Activated naive CD8-positive, alpha-beta T cell treated with anti-CD3 and anti-CD28 coated beads for 36 hours (primary cell): ENCODE results near the gene KLF3. TPM values are rescaled to one million over a fixed set of nuclear protein-coding genes. Genes with fewer than 3 reads are reported as not detected.
A peak's percentile ranks its signal among the peaks of the same experiment; 100 is the strongest.

Experiments used
- DNase-seq: peaks from one replicate; pipeline ENCODE4 v3.0.0; 2021
- H3K27ac Mint-ChIP-seq: one replicate; pipeline ENCODE4 v1.8.0; 2022; ENCODE audit warnings: mild to moderate bottlenecking, moderate library complexity, mixed read lengths
- H3K27me3 Mint-ChIP-seq: one replicate; pipeline ENCODE4 v1.8.0; 2022; ENCODE audit warnings: mild to moderate bottlenecking, mixed read lengths
- H3K36me3 Mint-ChIP-seq: one replicate; pipeline ENCODE4 v1.8.0; 2021; ENCODE audit warnings: mild to moderate bottlenecking, mixed read lengths
- H3K4me1 Mint-ChIP-seq: one replicate; pipeline ENCODE4 v1.8.0; 2021; ENCODE audit warnings: mixed read lengths
- H3K4me3 Mint-ChIP-seq: one replicate; pipeline ENCODE4 v1.8.0; 2022; ENCODE audit warnings: mild to moderate bottlenecking, moderate library complexity, mixed read lengths
- H3K9me3 Mint-ChIP-seq: one replicate; pipeline ENCODE4 v1.8.0; 2022; ENCODE audit warnings: mixed read lengths
- total RNA-seq, 2 experiments: library from RNA; stranded (reverse); gene quantifications; one replicate each; pipeline ENCODE4 v1.2.3, GENCODE V29; 2021

KLF3 gene
- total RNA-seq, 2 experiments from 2014 or later, result 10.0 to 10.4 TPM

DNA sequence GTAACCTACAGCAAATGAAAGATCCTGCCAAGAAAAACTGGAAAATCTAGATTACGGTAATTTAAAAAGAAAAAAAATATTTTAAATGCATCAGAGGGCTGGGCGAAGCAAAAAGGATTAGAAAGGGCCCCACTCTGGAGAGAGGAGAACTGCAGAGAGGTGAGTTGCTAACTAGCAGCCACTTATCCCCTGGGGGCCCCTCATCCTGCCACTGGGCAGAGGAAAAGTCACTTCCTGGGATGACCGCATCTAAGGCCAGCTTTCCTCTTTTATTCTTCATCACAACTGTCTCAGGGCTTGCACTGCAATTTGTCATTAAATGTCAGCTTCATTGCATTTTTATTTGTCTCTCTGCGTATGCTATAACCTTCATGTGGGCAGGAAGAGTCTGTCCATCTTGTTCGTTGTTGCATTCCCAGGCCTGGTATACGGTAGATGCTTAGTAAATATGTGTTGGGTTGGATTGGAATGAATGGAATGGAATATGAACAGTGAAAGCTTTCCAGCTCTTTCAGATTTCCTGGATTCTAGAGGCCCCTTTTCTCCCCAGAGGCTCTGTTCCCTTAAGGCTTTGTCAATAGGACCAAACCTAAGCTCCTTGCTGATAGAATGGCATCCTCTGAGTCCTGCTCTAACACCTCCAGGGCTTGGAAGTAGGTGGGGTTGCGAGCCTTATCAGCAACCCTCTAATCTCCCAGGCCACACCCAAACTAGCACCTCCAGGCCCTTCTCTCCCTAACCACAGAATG lies 59.9 kb downstream of the KLF3 start:
- no peak for DNase-seq
- Mint-ChIP-seq H3K27ac (no peak overlapping the region), H3K4me1 (peaks cover 4% of the 10 kb centered on the region), H3K36me3 (no peaks in the 10 kb centered on the region), H3K4me3 (no peak overlapping the region), H3K27me3 (no peaks in the 10 kb centered on the region), H3K9me3 (no peaks in the 10 kb centered on the region)

DNA sequence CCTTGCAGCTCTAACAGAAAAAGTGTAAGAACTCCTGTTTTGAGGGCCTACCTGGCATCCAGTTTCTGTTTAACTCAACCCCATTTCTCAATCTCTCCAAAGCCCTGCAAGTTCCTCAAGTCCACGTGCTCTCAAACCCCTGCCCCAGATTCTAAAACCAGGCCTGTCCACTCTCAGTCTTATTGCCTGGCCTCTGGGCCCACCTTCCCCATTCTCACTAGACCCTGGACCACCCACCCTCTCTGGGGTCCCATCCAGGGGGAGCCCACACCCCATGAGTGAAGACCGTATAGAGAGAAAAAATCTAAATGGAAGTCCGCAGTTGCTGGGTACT lies 60.4 kb downstream of the KLF3 start:
- Mint-ChIP-seq H3K9me3 (no peaks in the 10 kb centered on the region), H3K36me3 (no peaks in the 10 kb centered on the region), H3K27ac (no peak overlapping the region), H3K27me3 (no peaks in the 10 kb centered on the region), H3K4me3 (no peak overlapping the region), H3K4me1 (peaks cover 4% of the 10 kb centered on the region)
- DNase-seq, result no peak

DNA sequence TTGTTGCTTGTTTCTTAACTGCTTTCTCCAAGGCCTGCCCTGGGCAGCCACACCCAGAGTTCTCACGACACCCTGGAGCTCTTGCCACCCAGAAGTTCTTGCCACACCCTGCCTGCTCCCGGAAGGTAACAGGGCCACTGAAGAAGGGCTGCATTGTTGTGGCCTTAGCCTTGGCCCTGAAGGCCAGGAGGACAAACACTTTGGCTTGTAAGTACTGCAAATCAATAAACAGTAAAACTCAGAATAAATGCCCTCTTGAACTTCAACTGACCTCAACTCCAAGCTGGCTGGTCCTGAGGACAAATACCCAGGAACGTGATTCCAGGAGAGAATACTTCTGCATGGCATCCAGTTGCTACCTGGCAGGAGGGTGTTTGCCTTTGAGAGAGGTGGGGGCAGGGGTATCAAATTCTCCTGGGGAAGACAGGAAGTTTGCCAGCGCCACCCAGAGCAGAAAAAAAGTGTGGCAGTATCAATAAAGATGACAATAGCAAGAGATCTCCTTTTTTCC lies 64.7 kb downstream of the KLF3 start:
- H3K9me3 Mint-ChIP-seq, result peaks cover 9% of the 10 kb centered on the region
- DNase-seq, result no peak
- H3K4me3 Mint-ChIP-seq, result no peak overlapping the region
- peaks cover 19% of the 10 kb centered on the region for H3K4me1 Mint-ChIP-seq
- peaks cover 2% of the 10 kb centered on the region for H3K36me3 Mint-ChIP-seq
- no peak overlapping the region for H3K27ac Mint-ChIP-seq
- no peaks in the 10 kb centered on the region for H3K27me3 Mint-ChIP-seq

DNA sequence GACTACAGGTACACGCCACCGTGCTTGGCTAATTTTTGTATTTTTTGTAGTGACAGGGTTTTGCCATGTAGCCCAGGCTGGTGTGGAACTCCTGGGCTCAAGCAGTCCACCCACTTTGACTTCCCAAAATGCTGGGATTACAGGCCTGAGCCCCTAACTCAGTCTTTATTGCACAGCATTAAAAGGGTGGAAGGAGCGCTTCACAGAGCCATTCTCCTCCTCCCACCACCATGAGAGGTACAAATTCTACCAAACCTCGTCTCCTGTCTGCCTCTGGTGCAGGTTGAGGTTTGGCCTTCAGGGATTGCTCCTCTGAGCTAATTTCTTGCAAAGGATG lies 66.5 kb downstream of the KLF3 start:
- Mint-ChIP-seq H3K27me3 (no peaks in the 10 kb centered on the region), H3K4me3 (no peak overlapping the region), H3K36me3 (peaks cover 5% of the 10 kb centered on the region), H3K27ac (peak overlapping the region; percentile 83), H3K9me3 (peaks cover 11% of the 10 kb centered on the region), H3K4me1 (peaks cover 18% of the 10 kb centered on the region)
- no peak for DNase-seq

DNA sequence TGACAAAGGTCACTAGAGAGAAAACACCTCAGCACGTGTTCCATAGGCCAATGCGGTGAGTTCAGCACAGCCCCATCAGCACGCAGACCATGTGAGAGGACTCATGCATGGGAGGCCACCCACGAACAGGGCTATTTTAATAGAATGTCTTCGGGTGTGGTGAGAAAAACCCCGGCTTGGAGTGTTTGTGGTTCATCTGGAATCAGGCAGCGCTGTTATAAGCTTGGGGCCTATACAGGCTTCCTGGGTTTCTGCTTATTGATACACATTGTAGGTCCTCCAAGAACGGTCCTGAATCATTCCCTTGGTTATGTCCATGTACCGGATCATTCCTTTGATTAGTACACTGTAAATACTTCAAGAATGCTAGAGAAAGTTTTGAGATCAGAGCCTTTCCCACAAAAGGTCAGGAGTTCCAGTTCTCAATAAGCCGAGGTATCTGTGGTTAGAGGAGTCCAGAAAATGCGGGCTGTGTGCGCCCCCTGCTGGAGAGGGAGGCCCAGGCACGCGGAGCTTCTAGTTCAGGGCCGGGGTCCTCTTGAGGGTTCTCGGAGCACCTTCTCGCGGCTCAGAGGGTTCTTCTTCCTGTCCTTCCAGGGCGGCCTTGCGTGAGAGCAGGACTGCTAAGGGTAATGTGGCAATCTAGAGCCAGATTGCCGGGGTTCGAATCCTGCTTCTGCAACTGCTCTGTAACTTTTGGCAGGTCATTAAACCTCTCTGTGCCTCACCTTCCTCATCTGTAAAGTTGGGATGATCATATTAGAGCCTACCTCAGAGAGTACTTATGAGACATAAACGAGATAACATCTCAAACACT lies 67.0 kb downstream of the KLF3 start:
- Mint-ChIP-seq H3K9me3 (peaks cover 11% of the 10 kb centered on the region), H3K4me1 (peaks cover 15% of the 10 kb centered on the region), H3K36me3 (peaks cover 5% of the 10 kb centered on the region), H3K4me3 (no peak overlapping the region), H3K27ac (peak overlapping the region; percentile 83), H3K27me3 (no peaks in the 10 kb centered on the region)
- peak; percentile 80 for DNase-seq

DNA sequence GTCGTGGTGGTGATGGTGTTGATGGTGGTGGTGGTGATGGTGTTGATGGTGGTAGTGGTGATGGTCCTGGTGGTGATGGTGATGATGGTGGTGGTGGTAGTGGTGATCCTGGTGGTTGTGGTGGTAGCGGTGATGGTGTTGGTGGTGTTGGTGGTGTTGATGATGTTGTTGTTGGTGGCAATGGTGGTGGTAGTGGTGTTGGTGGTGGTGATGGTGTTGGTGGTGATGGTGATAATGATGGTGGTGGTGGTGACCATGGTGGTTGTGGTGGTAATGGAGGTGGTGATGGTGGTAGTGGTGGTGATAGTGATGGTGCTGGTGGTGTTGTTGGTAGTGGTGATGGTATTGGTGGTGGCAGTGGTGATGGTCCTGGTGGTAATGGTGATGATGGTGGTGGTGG lies 69.7 kb downstream of the KLF3 start:
- Mint-ChIP-seq H3K9me3 (peaks cover 11% of the 10 kb centered on the region), H3K27me3 (no peaks in the 10 kb centered on the region), H3K4me1 (peaks cover 15% of the 10 kb centered on the region), H3K4me3 (no peak overlapping the region), H3K36me3 (peaks cover 5% of the 10 kb centered on the region), H3K27ac (peak overlapping the region; percentile 60)
- DNase-seq, result no peak

DNA sequence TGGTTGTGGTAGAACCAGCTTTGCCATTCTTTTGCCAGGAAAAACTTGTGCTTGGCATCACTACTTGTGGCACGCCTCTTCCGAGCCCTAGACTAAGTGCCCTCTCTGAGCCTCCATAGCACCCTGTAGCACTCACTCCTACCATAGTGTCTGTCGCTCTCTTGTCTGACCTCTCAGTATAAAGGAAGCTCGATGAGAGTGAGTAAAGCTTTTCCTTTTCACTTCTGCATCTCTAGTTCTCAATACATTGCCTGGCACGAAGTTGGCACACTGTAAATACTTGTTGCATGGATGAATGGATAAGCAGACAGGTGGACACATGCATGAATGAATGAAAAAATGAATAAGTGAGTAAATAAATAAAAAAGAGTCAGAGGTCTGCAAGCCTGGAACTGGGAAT lies 70.4 kb downstream of the KLF3 start:
- Mint-ChIP-seq H3K27me3 (no peaks in the 10 kb centered on the region), H3K36me3 (peaks cover 5% of the 10 kb centered on the region), H3K4me3 (no peak overlapping the region), H3K4me1 (peaks cover 15% of the 10 kb centered on the region), H3K9me3 (peaks cover 11% of the 10 kb centered on the region), H3K27ac (no peak overlapping the region)
- no peak for DNase-seq

DNA sequence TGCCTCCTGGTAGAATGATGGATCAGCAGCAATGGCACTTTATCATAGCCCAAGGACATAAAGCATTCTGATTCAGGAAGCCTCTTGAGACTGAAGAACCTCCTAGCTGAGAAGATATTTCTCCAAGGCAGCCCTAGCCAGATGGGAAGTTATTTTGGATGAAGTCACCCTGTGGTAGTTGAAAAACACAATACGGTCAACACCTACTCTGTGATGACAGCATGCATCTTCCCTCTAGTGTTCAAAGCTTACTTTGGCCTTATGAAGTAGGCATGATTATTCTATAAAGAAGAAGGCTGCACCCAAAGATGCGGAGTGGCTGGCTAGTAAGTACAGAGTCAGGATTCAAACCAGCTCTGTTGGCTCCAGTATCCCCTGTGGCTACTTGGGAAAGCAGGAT lies 70.9 kb downstream of the KLF3 start:
- H3K27ac Mint-ChIP-seq, result no peak overlapping the region
- no peaks in the 10 kb centered on the region for H3K27me3 Mint-ChIP-seq
- peaks cover 14% of the 10 kb centered on the region for H3K4me1 Mint-ChIP-seq
- peaks cover 11% of the 10 kb centered on the region for H3K9me3 Mint-ChIP-seq
- peaks cover 5% of the 10 kb centered on the region for H3K36me3 Mint-ChIP-seq
- H3K4me3 Mint-ChIP-seq, result no peak overlapping the region
- DNase-seq, result no peak

DNA sequence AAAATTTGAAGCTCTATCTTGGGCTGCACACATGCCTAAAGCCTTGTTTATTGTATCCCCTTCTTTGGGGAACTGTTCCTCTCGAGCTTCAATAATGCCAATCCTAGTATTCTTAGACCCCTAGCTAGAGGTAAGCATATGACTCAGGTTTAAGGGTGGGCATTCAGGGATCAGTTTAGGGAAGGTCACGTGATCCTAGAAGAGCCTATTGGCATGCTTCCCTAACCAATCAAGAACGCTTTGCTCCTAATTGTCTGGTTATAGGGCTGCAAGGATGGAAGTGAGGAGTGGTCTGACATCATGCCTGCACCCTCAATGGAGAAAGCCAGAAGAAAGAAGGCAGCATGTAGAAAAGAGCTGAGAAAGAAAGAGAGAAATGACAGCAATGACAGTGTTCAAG lies 71.9 kb downstream of the KLF3 start:
- H3K4me3 Mint-ChIP-seq, result no peak overlapping the region
- H3K9me3 Mint-ChIP-seq, result peaks cover 11% of the 10 kb centered on the region
- peaks cover 5% of the 10 kb centered on the region for H3K4me1 Mint-ChIP-seq
- no peaks in the 10 kb centered on the region for H3K27me3 Mint-ChIP-seq
- H3K27ac Mint-ChIP-seq, result no peak overlapping the region
- no peak for DNase-seq
- peaks cover 5% of the 10 kb centered on the region for H3K36me3 Mint-ChIP-seq

DNA sequence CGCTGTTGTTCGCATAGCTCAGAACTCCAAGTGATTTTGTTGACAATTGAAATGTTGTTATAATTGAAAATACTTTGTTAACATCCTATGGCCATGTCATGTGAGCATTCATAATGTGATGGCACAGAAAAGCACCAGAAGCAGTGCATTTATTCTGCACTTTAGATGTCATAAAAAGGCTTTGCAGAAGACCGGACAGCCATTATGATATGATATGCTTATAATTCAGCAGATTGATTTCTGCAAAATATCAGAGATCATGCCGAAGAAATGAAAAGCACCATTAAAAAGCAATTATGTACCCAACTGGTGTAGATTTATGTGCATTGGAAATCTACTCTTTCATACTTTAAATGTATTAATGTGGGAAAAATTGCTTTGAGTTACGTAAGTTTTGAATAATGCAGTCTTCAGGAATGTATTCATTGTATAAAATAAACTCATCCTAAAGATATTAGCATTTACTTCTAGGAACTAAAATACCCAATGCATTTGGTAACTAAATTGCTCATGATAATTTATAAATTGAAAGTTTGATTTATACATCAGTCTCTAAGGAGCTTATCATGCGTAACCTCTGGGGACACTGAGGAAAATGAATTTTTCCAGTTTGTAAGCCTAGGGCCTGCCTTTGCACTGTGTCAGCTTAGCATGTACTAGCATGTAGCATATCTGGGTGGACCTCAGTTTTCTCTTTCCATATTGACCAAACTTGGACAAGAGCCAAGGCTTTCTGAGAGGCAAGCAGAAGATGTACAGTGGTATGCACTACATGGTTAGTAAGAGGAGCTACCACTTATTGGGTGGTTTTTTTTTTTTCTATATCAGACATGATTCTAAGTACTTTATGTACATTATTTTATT lies 75.2 kb downstream of the KLF3 start:
- H3K4me1 Mint-ChIP-seq, result peaks cover 5% of the 10 kb centered on the region
- DNase-seq, result no peak
- H3K4me3 Mint-ChIP-seq, result no peak overlapping the region
- no peaks in the 10 kb centered on the region for H3K36me3 Mint-ChIP-seq
- no peaks in the 10 kb centered on the region for H3K27me3 Mint-ChIP-seq
- no peaks in the 10 kb centered on the region for H3K9me3 Mint-ChIP-seq
- no peak overlapping the region for H3K27ac Mint-ChIP-seq

DNA sequence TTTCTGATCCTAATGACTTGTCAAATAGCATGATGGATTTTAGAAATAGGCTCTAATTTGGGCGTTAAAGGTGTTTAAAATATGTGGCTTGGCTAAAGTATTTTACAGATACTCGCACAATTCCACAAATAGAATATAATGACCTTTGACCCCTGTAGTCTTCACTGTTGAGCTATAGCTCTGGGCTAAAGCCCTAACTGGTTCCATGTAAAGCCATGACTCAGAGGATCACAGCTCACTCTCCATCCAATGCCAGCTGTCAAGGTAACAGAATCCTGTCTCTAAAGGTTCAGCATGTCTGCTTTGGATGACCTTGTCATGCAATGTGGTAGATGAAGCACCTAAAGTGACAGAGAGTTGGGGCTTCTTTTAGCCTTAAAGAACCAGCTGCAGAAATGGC lies 76.3 kb downstream of the KLF3 start:
- Mint-ChIP-seq H3K9me3 (no peaks in the 10 kb centered on the region), H3K4me1 (peaks cover 5% of the 10 kb centered on the region), H3K36me3 (no peaks in the 10 kb centered on the region), H3K4me3 (no peak overlapping the region), H3K27ac (no peak overlapping the region), H3K27me3 (no peaks in the 10 kb centered on the region)
- DNase-seq, result no peak

DNA sequence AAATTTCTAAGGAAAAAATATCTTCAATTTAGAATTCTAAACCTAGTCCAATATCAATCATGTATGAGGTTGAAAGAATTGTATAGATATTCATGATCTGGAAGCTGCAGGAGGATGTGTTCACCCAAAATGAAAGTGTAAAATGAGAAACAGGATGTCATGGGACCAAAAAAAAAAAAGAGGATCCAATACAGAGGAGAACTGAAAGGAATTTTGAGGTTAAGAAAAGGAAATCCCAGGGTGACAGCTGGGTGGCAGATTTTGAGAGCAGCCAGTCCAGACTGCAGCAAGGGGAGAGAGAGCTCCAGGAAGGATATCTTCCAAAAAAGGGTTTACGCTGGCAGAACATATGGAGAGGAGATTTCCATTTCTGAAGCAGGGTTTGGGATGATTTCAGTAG lies 79.9 kb downstream of the KLF3 start:
- peaks cover 5% of the 10 kb centered on the region for H3K4me1 Mint-ChIP-seq
- peaks cover 2% of the 10 kb centered on the region for H3K36me3 Mint-ChIP-seq
- no peak for DNase-seq
- peaks cover 14% of the 10 kb centered on the region for H3K9me3 Mint-ChIP-seq
- H3K27me3 Mint-ChIP-seq, result no peaks in the 10 kb centered on the region
- no peak overlapping the region for H3K4me3 Mint-ChIP-seq
- H3K27ac Mint-ChIP-seq, result no peak overlapping the region

DNA sequence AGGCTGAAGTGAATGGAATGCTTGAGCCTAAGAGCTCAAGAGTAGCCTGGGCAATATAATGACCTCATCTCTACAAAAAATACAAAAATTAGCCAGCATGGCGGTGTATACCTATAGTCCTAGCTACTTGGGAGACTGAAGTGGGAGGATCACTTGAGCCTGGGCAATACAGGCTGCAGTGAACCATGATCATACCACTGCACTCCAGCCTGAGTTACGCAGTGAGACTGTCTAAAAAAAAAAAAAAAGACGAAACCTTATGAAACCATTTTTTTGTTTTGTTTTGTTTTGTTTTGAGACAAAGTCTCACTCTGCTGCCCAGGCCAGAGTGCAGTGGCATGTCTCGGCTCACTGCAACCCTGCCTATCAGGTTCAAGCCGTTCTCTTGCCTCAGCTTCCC lies 81.9 kb downstream of the KLF3 start:
- H3K4me1 Mint-ChIP-seq, result peaks cover 6% of the 10 kb centered on the region
- no peak overlapping the region for H3K27ac Mint-ChIP-seq
- H3K27me3 Mint-ChIP-seq, result no peaks in the 10 kb centered on the region
- H3K4me3 Mint-ChIP-seq, result no peak overlapping the region
- H3K9me3 Mint-ChIP-seq, result peaks cover 14% of the 10 kb centered on the region
- DNase-seq, result no peak
- peaks cover 2% of the 10 kb centered on the region for H3K36me3 Mint-ChIP-seq

DNA sequence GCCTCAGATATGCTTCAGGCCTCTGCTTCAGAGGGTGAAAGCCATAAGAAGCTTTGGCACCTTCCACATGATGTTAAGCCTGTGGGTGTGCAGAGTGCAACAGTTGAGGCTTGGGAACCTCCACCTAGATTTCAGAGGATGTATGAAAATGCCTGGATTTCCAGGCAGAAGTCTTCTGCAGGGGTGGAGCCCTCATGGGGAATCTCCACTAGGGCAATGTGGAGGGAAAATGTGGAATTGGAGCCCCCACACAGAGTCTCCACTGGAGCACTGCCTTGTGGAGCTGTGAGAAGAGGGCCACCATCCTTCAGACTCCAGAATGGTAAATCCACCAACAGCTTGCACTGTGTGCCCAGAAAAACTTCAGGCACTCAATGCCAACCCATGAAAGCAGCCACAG lies 83.6 kb downstream of the KLF3 start:
- H3K9me3 Mint-ChIP-seq, result peaks cover 14% of the 10 kb centered on the region
- H3K36me3 Mint-ChIP-seq, result peaks cover 2% of the 10 kb centered on the region
- peaks cover 14% of the 10 kb centered on the region for H3K4me1 Mint-ChIP-seq
- H3K27ac Mint-ChIP-seq, result no peak overlapping the region
- no peak overlapping the region for H3K4me3 Mint-ChIP-seq
- no peak for DNase-seq
- H3K27me3 Mint-ChIP-seq, result no peaks in the 10 kb centered on the region

DNA sequence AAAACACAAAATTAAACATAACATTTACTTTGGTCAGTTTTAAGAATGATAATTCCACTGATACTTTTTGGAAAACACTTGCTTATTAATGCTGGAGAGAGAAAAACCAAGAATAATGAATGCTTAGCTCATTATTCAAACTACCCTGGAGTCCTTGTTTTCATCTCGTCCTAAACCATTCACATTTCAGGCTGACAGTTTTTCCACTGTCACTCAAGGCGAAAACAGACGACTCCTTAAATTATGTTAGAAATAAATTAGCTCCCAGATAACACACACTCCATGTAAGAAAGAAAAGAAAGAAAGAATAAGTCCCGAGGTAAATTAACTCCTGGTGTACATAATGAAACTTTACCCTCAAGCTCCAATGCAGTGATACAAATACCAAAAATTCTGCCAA lies 85.3 kb downstream of the KLF3 start:
- H3K9me3 Mint-ChIP-seq, result peaks cover 14% of the 10 kb centered on the region
- H3K27me3 Mint-ChIP-seq, result no peaks in the 10 kb centered on the region
- no peak overlapping the region for H3K4me3 Mint-ChIP-seq
- no peak for DNase-seq
- H3K27ac Mint-ChIP-seq, result no peak overlapping the region
- peaks cover 2% of the 10 kb centered on the region for H3K36me3 Mint-ChIP-seq
- H3K4me1 Mint-ChIP-seq, result peaks cover 9% of the 10 kb centered on the region
